Tibial nerve (tissue), 4 donors: ENCODE measurements around the gene UTS2R.

Experiments used
- CTCF ChIP-seq, 5 experiments: fragments of 200-600 bp in 3 of 5; fragments of 450-650 bp in 2 of 5; sonication (generic) in 3 of 5; IDR thresholded peaks; one replicate each; pipeline ENCODE4 v1.5.1; 2016 to 2019; ENCODE audit warnings: antibody characterized with exemption in 5 of 5, mild to moderate bottlenecking in 3 of 5, moderate library complexity in 2 of 5
- EP300 ChIP-seq, 2 donors: sonication (generic); formaldehyde crosslinking; IDR thresholded peaks; one replicate each; pipeline ENCODE4 v1.6.1; 2017; ENCODE audit warnings: antibody characterized with exemption in 2 of 2, mild to moderate bottlenecking in 1 of 2
- POLR2A ChIP-seq, 2 donors: fragments of 450-650 bp; IDR thresholded peaks; one replicate each; pipeline ENCODE4 v1.6.1; 2017; ENCODE audit warnings: antibody characterized with exemption in 2 of 2, mild to moderate bottlenecking in 2 of 2, moderate library complexity in 2 of 2

DNA sequence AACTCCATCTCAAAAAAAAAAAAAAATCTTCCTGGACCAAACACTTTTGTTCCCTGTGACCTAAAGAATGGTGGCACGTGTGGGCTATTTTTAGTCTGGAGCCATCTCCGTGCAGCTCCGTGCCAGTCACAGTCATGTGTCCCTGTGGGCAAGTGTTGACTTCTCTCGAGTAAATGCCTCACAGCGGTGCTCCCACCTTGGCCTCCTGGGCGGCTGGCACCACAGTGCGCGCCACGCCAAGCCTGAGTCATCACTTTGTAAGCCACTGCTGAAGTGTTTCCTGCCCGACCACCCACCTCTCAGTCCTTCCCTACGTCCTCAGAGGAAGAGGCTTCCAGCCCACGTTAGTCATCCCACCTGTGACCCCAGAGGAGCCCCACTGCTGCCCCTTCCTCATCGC, 35.7 kb downstream of the UTS2R start:
- TF ChIP-seq CTCF (IDR thresholded peaks at IDR 0.05) (no peak), EP300 (IDR thresholded peaks at IDR 0.05) (no peak), POLR2A (IDR thresholded peaks at IDR 0.05) (no peak)
